SK-N-MC (cell line): ENCODE measurements around the gene FBXW9.

Experiments
- EZH2 ChIP-seq: fragments of 200-600 bp; sonication (generic); IDR thresholded peaks from one replicate; pipeline ENCODE4 v1.6.1; 2017; ENCODE audit warnings: antibody characterized with exemption
- POLR2AphosphoS5 ChIP-seq: IDR thresholded peaks from 2 replicates; pipeline ENCODE4 v1.6.1; 2012; ENCODE audit warnings: mild to moderate bottlenecking, low read depth, low read length, borderline replicate concordance

- no peak for TF ChIP-seq POLR2AphosphoS5
- TF ChIP-seq EZH2 = no peak
Measured at GRCh38 chr19:12695096-12695495, 1.3 kb downstream of the FBXW9 start.
